Naive thymus-derived CD4-positive, alpha-beta T cell (primary cell): ENCODE measurements around the gene EIF2S1. TPM values are rescaled to one million over a fixed set of nuclear protein-coding genes. Genes with fewer than 3 reads are reported as not detected.
A peak's percentile ranks its signal among the peaks of the same experiment; 100 is the strongest.

Experiments used
- ATAC-seq: fragments of 150-1000 bp; cut with Tn5 transposase; 2 replicates; pipeline ENCODE4 v1.10.0; 2021; ENCODE audit warnings: mild to moderate bottlenecking, moderate library complexity
- CTCF ChIA-PET: fragments of 350-600 bp; sonication (Branson Sonifier 250); formaldehyde crosslinking; loops from one replicate; lab custom pipeline; 2021; ENCODE audit warnings: antibody characterized with exemption; lab: Charles Lee
- POLR2A ChIA-PET: fragments of 350-600 bp; sonication (Branson Sonifier 250); formaldehyde crosslinking; loops from one replicate; lab custom pipeline; 2021; ENCODE audit warnings: antibody characterized with exemption, inconsistent platforms; lab: Charles Lee
- DNase-seq, 9 donors: peaks; one replicate each; pipeline versions ENCODE4 v3.0.0 to v3.0.0-alpha.2; 2020 to 2022; ENCODE audit warnings: mixed read lengths in 1 of 9
- H3K27ac ChIP-seq: one replicate; pipeline ENCODE4 v1.7.0; 2013; ENCODE audit warnings: mild to moderate bottlenecking, low read depth, low read length, moderate library complexity
- H3K27me3 ChIP-seq, 2 donors: one replicate each; pipeline ENCODE4 v1.7.0; 2013; ENCODE audit warnings: low read length in 2 of 2, mild to moderate bottlenecking in 2 of 2, moderate library complexity in 2 of 2; ENCODE audit not compliant: control insufficient read depth in 2 of 2, insufficient read depth in 2 of 2
- H3K36me3 ChIP-seq, 3 experiments: 1 replicate in 2 of 3; 2 replicates in 1 of 3; pipeline ENCODE4 v1.7.0; 2013; ENCODE audit warnings: low read length in 3 of 3, mild to moderate bottlenecking in 3 of 3, moderate library complexity in 1 of 3; ENCODE audit not compliant: insufficient read depth in 3 of 3, control insufficient read depth in 2 of 3
- H3K4me1 ChIP-seq, 2 donors: one replicate each; pipeline ENCODE4 v1.7.0; 2013; ENCODE audit warnings: low read length in 2 of 2, mild to moderate bottlenecking in 2 of 2, moderate library complexity in 1 of 2; ENCODE audit not compliant: control insufficient read depth in 2 of 2, insufficient read depth in 2 of 2
- H3K4me3 ChIP-seq: 2 replicates; pipeline ENCODE4 v1.7.0; 2013; ENCODE audit warnings: mild to moderate bottlenecking, low read length
- H3K9me3 ChIP-seq, 3 experiments: 1 replicate in 2 of 3; 2 replicates in 1 of 3; pipeline ENCODE4 v1.7.0; 2013; ENCODE audit warnings: low read length in 3 of 3; ENCODE audit not compliant: control insufficient read depth in 2 of 3
- H3K27ac Mint-ChIP-seq, 9 donors: one replicate each; pipeline ENCODE4 v1.8.0; 2020 to 2022; ENCODE audit warnings: mixed read lengths in 9 of 9, mild to moderate bottlenecking in 8 of 9, moderate library complexity in 5 of 9, inconsistent platforms in 2 of 9
- H3K27me3 Mint-ChIP-seq, 5 donors: one replicate each; pipeline ENCODE4 v1.8.0; 2021 to 2022; ENCODE audit warnings: mixed read lengths in 5 of 5, mild to moderate bottlenecking in 1 of 5
- H3K36me3 Mint-ChIP-seq, 5 donors: one replicate each; pipeline ENCODE4 v1.8.0; 2020 to 2022; ENCODE audit warnings: mixed read lengths in 5 of 5, mild to moderate bottlenecking in 3 of 5, inconsistent platforms in 1 of 5
- H3K4me1 Mint-ChIP-seq, 7 donors: one replicate each; pipeline ENCODE4 v1.8.0; 2020 to 2022; ENCODE audit warnings: mixed read lengths in 7 of 7, mild to moderate bottlenecking in 3 of 7, inconsistent platforms in 1 of 7
- H3K4me3 Mint-ChIP-seq, 10 donors: one replicate each; pipeline ENCODE4 v1.8.0; 2020 to 2022; ENCODE audit warnings: mild to moderate bottlenecking in 10 of 10, mixed read lengths in 10 of 10, moderate library complexity in 6 of 10, inconsistent platforms in 2 of 10
- H3K9me3 Mint-ChIP-seq, 11 donors: one replicate each; pipeline ENCODE4 v1.8.0; 2020 to 2022; ENCODE audit warnings: mixed read lengths in 11 of 11, mild to moderate bottlenecking in 4 of 11, inconsistent platforms in 1 of 11, moderate library complexity in 1 of 11
- intact Hi-C, 2 donors: fragments of 100-400 bp; cut with micrococcal nuclease; formaldehyde crosslinking; loops; one replicate each; pipeline ENCODE4 v1.15.1; 2023
- polyA plus RNA-seq, 2 donors: library from polyadenylated mRNA; unstranded; fragments of 300-500 nt; fragmentation: Illumina TruSeq; gene quantifications; one replicate each; pipeline ENCODE4 v1.2.3, GENCODE V29; 2021
- total RNA-seq, 6 experiments: library from RNA in 5 of 6; stranded (reverse) in 5 of 6; gene quantifications; 1 replicate in 5 of 6; 2 replicates in 1 of 6; pipeline ENCODE4 v1.2.3 and lab custom pipeline; 2021 to 2026

The EIF2S1 gene
- total and polyA plus RNA-seq, 7 experiments from 2014 or later: 41.4 to 115 (median 57.6) TPM

GRCh38 chr14:67425608-67426007 lies 65.5 kb downstream of the EIF2S1 start:
- intact Hi-C loops: loop anchor here in 1 of 2 donors (5.0 kb wide), 1 partner anchor 102 kb away; no protein-coding TSS in a partner anchor
- H3K4me1 Mint-ChIP-seq: peaks cover 0 to 8% (median 0%) of the 10 kb centered on the region in 7 donors
- H3K27me3 Mint-ChIP-seq: peaks cover 6 to 31% (median 16%) of the 10 kb centered on the region in 5 donors
- H3K27me3 ChIP-seq: no peaks in the 10 kb centered on the region
- no peaks in the 10 kb centered on the region for H3K36me3 ChIP-seq
- no peak overlapping the region for H3K4me3 Mint-ChIP-seq
- H3K9me3 ChIP-seq: no peaks in the 10 kb centered on the region
- POLR2A ChIA-PET: no interaction called here
- no peak for ATAC-seq
- no peak overlapping the region for H3K4me3 ChIP-seq
- H3K4me1 ChIP-seq: no peaks in the 10 kb centered on the region
- H3K27ac Mint-ChIP-seq: no peak overlapping the region
- no peak for DNase-seq
- H3K36me3 Mint-ChIP-seq: no peaks in the 10 kb centered on the region
- CTCF ChIA-PET: interaction anchor here (0.9 to 12.9 kb wide), 4 partner anchors 11 to 279 kb away, joined by 3 to 184 read pairs (median 4); no protein-coding TSS in a partner anchor
- H3K27ac ChIP-seq: no peak overlapping the region
- no peaks in the 10 kb centered on the region for H3K9me3 Mint-ChIP-seq

GRCh38 chr14:67426161-67426560 lies 66.0 kb downstream of the EIF2S1 start:
- ChIA-PET CTCF (interaction anchor here (0.6 to 12.9 kb wide), 12 partner anchors 7 to 278 kb away, joined by 3 to 184 read pairs (median 8); partner anchors contain the start of gene RDH11), POLR2A (no interaction called here)
- H3K4me1 ChIP-seq: no peaks in the 10 kb centered on the region
- no peaks in the 10 kb centered on the region for H3K36me3 Mint-ChIP-seq
- peaks cover 6 to 31% (median 16%) of the 10 kb centered on the region in 5 donors for H3K27me3 Mint-ChIP-seq
- H3K27ac Mint-ChIP-seq: no peak overlapping the region
- H3K4me1 Mint-ChIP-seq: peaks cover 0 to 8% (median 0%) of the 10 kb centered on the region in 7 donors
- ATAC-seq (no peak), DNase-seq (no peak)
- no peaks in the 10 kb centered on the region for H3K36me3 ChIP-seq
- no peak overlapping the region for H3K27ac ChIP-seq
- no peaks in the 10 kb centered on the region for H3K27me3 ChIP-seq
- no peaks in the 10 kb centered on the region for H3K9me3 ChIP-seq
- intact Hi-C loops: loop anchor here in 1 of 2 donors (5.0 kb wide), 1 partner anchor 101 kb away; no protein-coding TSS in a partner anchor
- H3K4me3 ChIP-seq: no peak overlapping the region
- H3K9me3 Mint-ChIP-seq: no peaks in the 10 kb centered on the region
- H3K4me3 Mint-ChIP-seq: no peak overlapping the region

GRCh38 chr14:67426983-67427606 lies 67.0 kb downstream of the EIF2S1 start:
- peak; percentile 91 for ATAC-seq
- peaks cover 6 to 36% (median 16%) of the 10 kb centered on the region in 5 donors for H3K27me3 Mint-ChIP-seq
- peaks cover 0 to 8% (median 0%) of the 10 kb centered on the region in 7 donors for H3K4me1 Mint-ChIP-seq
- CTCF ChIA-PET: interaction anchor here (0.6 to 12.9 kb wide), 27 partner anchors 8 to 280 kb away, joined by 3 to 184 read pairs (median 5); partner anchors contain the start of genes PLEK2, RDH11 and RDH12
- POLR2A ChIA-PET: interaction anchor here (1.0 kb wide), 1 partner anchor 144 kb away, joined by 3 read pairs; no protein-coding TSS in a partner anchor
- intact Hi-C loops: loop anchor here (1.0 to 5.0 kb wide), 7 partner anchors 99 to 277 kb away; partner anchors contain the start of gene ARG2 (in 1 of the 2)
- no peaks in the 10 kb centered on the region for H3K9me3 ChIP-seq
- H3K27me3 ChIP-seq: no peaks in the 10 kb centered on the region
- H3K27ac ChIP-seq: no peak overlapping the region
- no peaks in the 10 kb centered on the region for H3K9me3 Mint-ChIP-seq
- no peak overlapping the region for H3K4me3 Mint-ChIP-seq
- no peaks in the 10 kb centered on the region for H3K4me1 ChIP-seq
- H3K4me3 ChIP-seq: no peak overlapping the region
- H3K27ac Mint-ChIP-seq: no peak overlapping the region
- DNase-seq: peak; percentile 55 to 81 (median 74)
- no peaks in the 10 kb centered on the region for H3K36me3 Mint-ChIP-seq
- H3K36me3 ChIP-seq: no peaks in the 10 kb centered on the region

- Histone ChIP-seq H3K9me3 (no peaks in the 10 kb centered on the region), H3K4me3 (no peak overlapping the region), H3K4me1 (no peaks in the 10 kb centered on the region), H3K27ac (no peak overlapping the region), H3K27me3 (no peaks in the 10 kb centered on the region), H3K36me3 (no peaks in the 10 kb centered on the region)
- no peak overlapping the region for H3K4me3 Mint-ChIP-seq
- no peak overlapping the region for H3K27ac Mint-ChIP-seq
- DNase-seq: no peak
- no peaks in the 10 kb centered on the region for H3K36me3 Mint-ChIP-seq
- CTCF ChIA-PET: interaction anchor here (0.6 to 12.9 kb wide), 17 partner anchors 10 to 623 kb away, joined by 3 to 184 read pairs (median 5); no protein-coding TSS in a partner anchor
- no peak for ATAC-seq
- no peaks in the 10 kb centered on the region for H3K9me3 Mint-ChIP-seq
- POLR2A ChIA-PET: no interaction called here
- intact Hi-C loops: loop anchor here in 1 of 2 donors (5.0 kb wide), 1 partner anchor 99 kb away; no protein-coding TSS in a partner anchor
- peaks cover 0 to 8% (median 0%) of the 10 kb centered on the region in 7 donors for H3K4me1 Mint-ChIP-seq
- peaks cover 6 to 36% (median 16%) of the 10 kb centered on the region in 5 donors for H3K27me3 Mint-ChIP-seq
Measured at GRCh38 chr14:67428501-67429031, 68.4 kb downstream of the EIF2S1 start.

- ATAC-seq (no peak), DNase-seq (no peak)
- Mint-ChIP-seq H3K4me3 (no peak overlapping the region), H3K27me3 (peaks cover 4 to 38% (median 11%) of the 10 kb centered on the region in 5 donors), H3K9me3 (no peaks in the 10 kb centered on the region), H3K27ac (no peak overlapping the region), H3K36me3 (no peaks in the 10 kb centered on the region), H3K4me1 (peaks cover 0 to 8% (median 0%) of the 10 kb centered on the region in 7 donors)
- H3K4me3 ChIP-seq: no peak overlapping the region
- ChIA-PET CTCF (interaction anchor here (0.5 to 12.9 kb wide), 5 partner anchors 10 to 230 kb away, joined by 3 to 184 read pairs (median 18); no protein-coding TSS in a partner anchor), POLR2A (interaction anchor here (0.6 kb wide), 1 partner anchor 20 kb away, joined by 3 read pairs; no protein-coding TSS in a partner anchor)
- no peak overlapping the region for H3K27ac ChIP-seq
- H3K36me3 ChIP-seq: no peaks in the 10 kb centered on the region
- H3K4me1 ChIP-seq: no peaks in the 10 kb centered on the region
- no peaks in the 10 kb centered on the region for H3K9me3 ChIP-seq
- H3K27me3 ChIP-seq: no peaks in the 10 kb centered on the region
- intact Hi-C loops: loop anchor here in 1 of 2 donors (5.0 kb wide), 1 partner anchor 98 kb away; no protein-coding TSS in a partner anchor
Measured at GRCh38 chr14:67429510-67430205, 69.5 kb downstream of the EIF2S1 start.

- H3K9me3 Mint-ChIP-seq: no peaks in the 10 kb centered on the region
- H3K36me3 Mint-ChIP-seq: no peaks in the 10 kb centered on the region
- H3K4me1 Mint-ChIP-seq: peaks cover 0 to 4% (median 0%) of the 10 kb centered on the region in 7 donors
- no peak overlapping the region for H3K4me3 Mint-ChIP-seq
- H3K27me3 Mint-ChIP-seq: peaks cover 0 to 32% (median 5%) of the 10 kb centered on the region in 5 donors
- CTCF ChIA-PET: interaction anchor here (0.8 to 12.9 kb wide), 3 partner anchors 20 to 273 kb away, joined by 3 to 184 read pairs (median 3); partner anchors contain the start of gene PLEK2
- Histone ChIP-seq H3K4me3 (no peak overlapping the region), H3K27ac (no peak overlapping the region), H3K36me3 (no peaks in the 10 kb centered on the region), H3K27me3 (no peaks in the 10 kb centered on the region), H3K9me3 (no peaks in the 10 kb centered on the region), H3K4me1 (no peaks in the 10 kb centered on the region)
- intact Hi-C loops: no loop called here
- POLR2A ChIA-PET: interaction anchor here (1.2 kb wide), 1 partner anchor 56 kb away, joined by 4 read pairs; the partner anchor contains the start of gene TMEM229B
- no peak for DNase-seq
- H3K27ac Mint-ChIP-seq: no peak overlapping the region
- no peak for ATAC-seq
Measured at GRCh38 chr14:67432050-67432564, 72.0 kb downstream of the EIF2S1 start.
